SK-N-SH (cell line): ENCODE measurements around the gene TP63.

Experiments used
- CHD2 ChIP-seq: fragments of 150-350 bp; IDR thresholded peaks from 2 replicates; pipeline ENCODE4 v1.6.1; 2018; ENCODE audit warnings: low read length; ENCODE audit not compliant: partially characterized antibody
- EP300 ChIP-seq, 2 experiments: IDR thresholded peaks; 2 replicates each; pipeline versions ENCODE4 v1.4.0 to v1.6.1; 2012; ENCODE audit warnings: borderline replicate concordance in 1 of 2, low read depth in 1 of 2, low read length in 1 of 2
- EZH2phosphoT487 ChIP-seq: fragments of 200-600 bp; sonication (generic); IDR thresholded peaks from 2 replicates; pipeline ENCODE4 v1.6.1; 2017; ENCODE audit warnings: low read depth, mixed run types, mild to moderate bottlenecking, antibody characterized with exemption, moderate library complexity, borderline replicate concordance
- FOXM1 ChIP-seq: IDR thresholded peaks from 2 replicates; pipeline ENCODE4 v1.4.0; 2012; ENCODE audit warnings: low read depth, mild to moderate bottlenecking
- MXI1 ChIP-seq: IDR thresholded peaks from 2 replicates; pipeline ENCODE4 v1.6.1; 2012; ENCODE audit warnings: mild to moderate bottlenecking, low read depth, low read length, improper control_type of control experiment
- NRF1 ChIP-seq: IDR thresholded peaks from 2 replicates; pipeline ENCODE4 v1.6.1; 2012; ENCODE audit warnings: low read depth, mild to moderate bottlenecking, low read length
- POLR2AphosphoS5 ChIP-seq: IDR thresholded peaks from 2 replicates; pipeline ENCODE4 v1.6.1; 2012; ENCODE audit warnings: low read depth, low read length
- REST ChIP-seq: IDR thresholded peaks from 2 replicates; pipeline ENCODE4 v1.6.1; 2012; ENCODE audit warnings: mild to moderate bottlenecking, low read depth, low read length, moderate library complexity
- SIN3A ChIP-seq: IDR thresholded peaks from 2 replicates; pipeline ENCODE4 v1.6.1; 2012; ENCODE audit warnings: low read depth, mild to moderate bottlenecking, low read length, moderate library complexity, borderline replicate concordance
- TF ChIP-seq, protein P1 (sequence below): IDR thresholded peaks from 2 replicates; pipeline ENCODE4; 2012
- TF ChIP-seq, protein P2 (sequence below): fragments of 150-350 bp; IDR thresholded peaks from 2 replicates; pipeline ENCODE4 v1.6.1; 2017; ENCODE audit warnings: antibody characterized with exemption, low read length, low read depth, borderline replicate concordance

DNA sequence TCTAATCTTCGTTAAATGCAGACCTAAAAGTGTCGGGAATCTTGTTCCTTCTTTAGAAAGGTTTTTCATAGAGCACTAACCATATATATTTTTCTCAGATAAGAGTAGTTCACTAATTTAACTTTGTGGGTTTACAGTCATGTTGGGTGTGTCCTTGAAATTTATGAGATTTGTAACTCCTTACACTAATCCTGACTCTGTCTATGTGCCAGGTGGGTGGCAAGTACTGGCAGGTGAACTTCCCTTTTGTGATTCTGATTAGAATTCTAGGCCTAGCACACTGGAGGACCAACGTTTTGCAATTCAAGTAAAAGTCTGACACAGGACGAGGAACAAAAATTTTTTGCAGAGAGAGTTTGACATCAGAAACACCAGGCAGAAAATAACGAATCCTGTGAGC lies 269.4 kb downstream of the TP63 start:
- TF ChIP-seq NRF1 (no peak), EZH2phosphoT487 (no peak), SIN3A (no peak), EP300 (IDR thresholded peaks at IDR 0.05; ENCODE audit: borderline replicate concordance in 1 of 2, low read depth in 1 of 2, low read length in 1 of 2) (no peak), MXI1 (no peak), REST (no peak), CHD2 (no peak), POLR2AphosphoS5 (no peak), FOXM1 (no peak)
- TF ChIP-seq, protein P1, sequence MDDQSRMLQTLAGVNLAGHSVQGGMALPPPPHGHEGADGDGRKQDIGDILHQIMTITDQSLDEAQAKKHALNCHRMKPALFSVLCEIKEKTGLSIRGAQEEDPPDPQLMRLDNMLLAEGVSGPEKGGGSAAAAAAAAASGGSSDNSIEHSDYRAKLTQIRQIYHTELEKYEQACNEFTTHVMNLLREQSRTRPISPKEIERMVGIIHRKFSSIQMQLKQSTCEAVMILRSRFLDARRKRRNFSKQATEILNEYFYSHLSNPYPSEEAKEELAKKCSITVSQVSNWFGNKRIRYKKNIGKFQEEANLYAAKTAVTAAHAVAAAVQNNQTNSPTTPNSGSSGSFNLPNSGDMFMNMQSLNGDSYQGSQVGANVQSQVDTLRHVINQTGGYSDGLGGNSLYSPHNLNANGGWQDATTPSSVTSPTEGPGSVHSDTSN = no peak
- TF ChIP-seq, protein P2, sequence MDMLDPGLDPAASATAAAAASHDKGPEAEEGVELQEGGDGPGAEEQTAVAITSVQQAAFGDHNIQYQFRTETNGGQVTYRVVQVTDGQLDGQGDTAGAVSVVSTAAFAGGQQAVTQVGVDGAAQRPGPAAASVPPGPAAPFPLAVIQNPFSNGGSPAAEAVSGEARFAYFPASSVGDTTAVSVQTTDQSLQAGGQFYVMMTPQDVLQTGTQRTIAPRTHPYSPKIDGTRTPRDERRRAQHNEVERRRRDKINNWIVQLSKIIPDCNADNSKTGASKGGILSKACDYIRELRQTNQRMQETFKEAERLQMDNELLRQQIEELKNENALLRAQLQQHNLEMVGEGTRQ = no peak
